ENCODE results near the gene NCAM2.
A peak's percentile ranks its signal among the peaks of the same experiment; 100 is the strongest.

Gene NCAM2

GRCh38 chr21:20997636-20998455 is at the start of gene NCAM2:
NCAM2 (plus strand) TSS chr21:20998409.
- H3K36me3 ChIP-seq (ENCODE audit: insufficient read depth, low read length) = no peaks in the 10 kb centered on the region
- H3K9me3 ChIP-seq (ENCODE audit: control insufficient read depth, insufficient read depth, low read length) = no peaks in the 10 kb centered on the region
- H3K4me1 ChIP-seq (ENCODE audit: insufficient read depth, low read length) = no peaks in the 10 kb centered on the region; the same call in 1 of the 2 replicates
- peak within 1 kb of the TSS; percentile 79 for H3K9ac ChIP-seq (ENCODE audit: low read depth, low read length)

GRCh38 chr21:20949884-20950283 is 48.3 kb upstream of the NCAM2 start:
- H3K4me1 ChIP-seq (ENCODE audit: insufficient read depth, low read length) = no peaks in the 10 kb centered on the region
- no peak overlapping the region for H3K9ac ChIP-seq (ENCODE audit: low read depth, low read length)
- H3K36me3 ChIP-seq (ENCODE audit: insufficient read depth, low read length) = no peaks in the 10 kb centered on the region
- no peaks in the 10 kb centered on the region for H3K9me3 ChIP-seq (ENCODE audit: control insufficient read depth, insufficient read depth, low read length)

- Histone ChIP-seq H3K4me1 (ENCODE audit: insufficient read depth, low read length) (no peaks in the 10 kb centered on the region), H3K9me3 (ENCODE audit: control insufficient read depth, insufficient read depth, low read length) (no peaks in the 10 kb centered on the region), H3K9ac (ENCODE audit: low read depth, low read length) (no peak overlapping the region), H3K36me3 (ENCODE audit: insufficient read depth, low read length) (no peaks in the 10 kb centered on the region)
Observed at GRCh38 chr21:20965816-20966215, 32.4 kb upstream of the NCAM2 start.

GRCh38 chr21:20968391-20968790 is 29.8 kb upstream of the NCAM2 start:
- H3K9ac ChIP-seq (ENCODE audit: low read depth, low read length) = no peak overlapping the region

GRCh38 chr21:20970691-20971090 is 27.5 kb upstream of the NCAM2 start:
- no peak overlapping the region for H3K9ac ChIP-seq (ENCODE audit: low read depth, low read length)
- H3K4me1 ChIP-seq (ENCODE audit: insufficient read depth, low read length) = no peaks in the 10 kb centered on the region

More at GRCh38 chr21:20968391-20968790, 29.8 kb upstream of the NCAM2 start:
- Histone ChIP-seq H3K4me1 (ENCODE audit: insufficient read depth, low read length) (no peaks in the 10 kb centered on the region), H3K36me3 (ENCODE audit: insufficient read depth, low read length) (no peaks in the 10 kb centered on the region), H3K9me3 (ENCODE audit: control insufficient read depth, insufficient read depth, low read length) (no peaks in the 10 kb centered on the region)

GRCh38 chr21:20971296-20971921 is 26.8 kb upstream of the NCAM2 start:
- no peaks in the 10 kb centered on the region for H3K4me1 ChIP-seq (ENCODE audit: insufficient read depth, low read length)
- H3K9me3 ChIP-seq (ENCODE audit: control insufficient read depth, insufficient read depth, low read length) = no peaks in the 10 kb centered on the region
- H3K36me3 ChIP-seq (ENCODE audit: insufficient read depth, low read length) = no peaks in the 10 kb centered on the region
- no peak overlapping the region for H3K9ac ChIP-seq (ENCODE audit: low read depth, low read length)

More at GRCh38 chr21:20970691-20971090, 27.5 kb upstream of the NCAM2 start:
- no peaks in the 10 kb centered on the region for H3K9me3 ChIP-seq (ENCODE audit: control insufficient read depth, insufficient read depth, low read length)
- H3K36me3 ChIP-seq (ENCODE audit: insufficient read depth, low read length) = no peaks in the 10 kb centered on the region

- no peaks in the 10 kb centered on the region for H3K36me3 ChIP-seq (ENCODE audit: insufficient read depth, low read length)
- H3K4me1 ChIP-seq (ENCODE audit: insufficient read depth, low read length) = no peaks in the 10 kb centered on the region; the same call in 1 of the 2 replicates
- H3K9me3 ChIP-seq (ENCODE audit: control insufficient read depth, insufficient read depth, low read length) = no peaks in the 10 kb centered on the region
- no peak overlapping the region for H3K9ac ChIP-seq (ENCODE audit: low read depth, low read length)
Observed at GRCh38 chr21:20994790-20995189, 3.4 kb upstream of the NCAM2 start.

GRCh38 chr21:20996421-20997310 is 1.5 kb upstream of the NCAM2 start:
- Histone ChIP-seq H3K9ac (ENCODE audit: low read depth, low read length) (peak overlapping the region; percentile 64; the same call in 1 of the 2 replicates), H3K36me3 (ENCODE audit: insufficient read depth, low read length) (no peaks in the 10 kb centered on the region), H3K4me1 (ENCODE audit: insufficient read depth, low read length) (no peaks in the 10 kb centered on the region; the same call in 1 of the 2 replicates), H3K9me3 (ENCODE audit: control insufficient read depth, insufficient read depth, low read length) (no peaks in the 10 kb centered on the region)

GRCh38 chr21:20997311-20997635 is 936 bp upstream of the NCAM2 start:
- Histone ChIP-seq H3K9ac (ENCODE audit: low read depth, low read length) (peak overlapping the region; percentile 64; the same call in 1 of the 2 replicates), H3K4me1 (ENCODE audit: insufficient read depth, low read length) (no peaks in the 10 kb centered on the region; the same call in 1 of the 2 replicates), H3K9me3 (ENCODE audit: control insufficient read depth, insufficient read depth, low read length) (no peaks in the 10 kb centered on the region), H3K36me3 (ENCODE audit: insufficient read depth, low read length) (no peaks in the 10 kb centered on the region)

GRCh38 chr21:20998456-20998789 is 214 bp downstream of the NCAM2 start:
- Histone ChIP-seq H3K4me1 (ENCODE audit: insufficient read depth, low read length) (no peaks in the 10 kb centered on the region; the same call in 1 of the 2 replicates), H3K9me3 (ENCODE audit: control insufficient read depth, insufficient read depth, low read length) (no peaks in the 10 kb centered on the region), H3K9ac (ENCODE audit: low read depth, low read length) (peak overlapping the region; percentile 79), H3K36me3 (ENCODE audit: insufficient read depth, low read length) (no peaks in the 10 kb centered on the region)

- Histone ChIP-seq H3K36me3 (ENCODE audit: insufficient read depth, low read length) (no peaks in the 10 kb centered on the region), H3K4me1 (ENCODE audit: insufficient read depth, low read length) (no peaks in the 10 kb centered on the region; the same call in 1 of the 2 replicates), H3K9ac (ENCODE audit: low read depth, low read length) (peak overlapping the region; percentile 79; the same call in 1 of the 2 replicates)
Observed at GRCh38 chr21:20998886-20999285, 677 bp downstream of the NCAM2 start.

GRCh38 chr21:20999659-21000058 is 1.4 kb downstream of the NCAM2 start:
- Histone ChIP-seq H3K9me3 (ENCODE audit: control insufficient read depth, insufficient read depth, low read length) (no peaks in the 10 kb centered on the region), H3K36me3 (ENCODE audit: insufficient read depth, low read length) (no peaks in the 10 kb centered on the region), H3K9ac (ENCODE audit: low read depth, low read length) (no peak overlapping the region)

More at GRCh38 chr21:20998886-20999285, 677 bp downstream of the NCAM2 start:
- H3K9me3 ChIP-seq (ENCODE audit: control insufficient read depth, insufficient read depth, low read length) = no peaks in the 10 kb centered on the region

GRCh38 chr21:21000591-21001175 is 2.5 kb downstream of the NCAM2 start:
- Histone ChIP-seq H3K9me3 (ENCODE audit: control insufficient read depth, insufficient read depth, low read length) (no peaks in the 10 kb centered on the region), H3K9ac (ENCODE audit: low read depth, low read length) (no peak overlapping the region), H3K4me1 (ENCODE audit: insufficient read depth, low read length) (no peaks in the 10 kb centered on the region; the same call in 1 of the 2 replicates), H3K36me3 (ENCODE audit: insufficient read depth, low read length) (no peaks in the 10 kb centered on the region)

More at GRCh38 chr21:20999659-21000058, 1.4 kb downstream of the NCAM2 start:
- no peaks in the 10 kb centered on the region; the same call in 1 of the 2 replicates for H3K4me1 ChIP-seq (ENCODE audit: insufficient read depth, low read length)

Data from ES-I3 (cell line).